ENCODE measurements around the gene FOXI3. TPM values are rescaled to one million over a fixed set of nuclear protein-coding genes. Genes with fewer than 3 reads are reported as not detected.

The FOXI3 gene
- total and polyA plus RNA-seq, 9 of the 15 experiments (the other 6 are each of a cell fraction or from before 2014, with no cell fraction given) = not detected

DNA sequence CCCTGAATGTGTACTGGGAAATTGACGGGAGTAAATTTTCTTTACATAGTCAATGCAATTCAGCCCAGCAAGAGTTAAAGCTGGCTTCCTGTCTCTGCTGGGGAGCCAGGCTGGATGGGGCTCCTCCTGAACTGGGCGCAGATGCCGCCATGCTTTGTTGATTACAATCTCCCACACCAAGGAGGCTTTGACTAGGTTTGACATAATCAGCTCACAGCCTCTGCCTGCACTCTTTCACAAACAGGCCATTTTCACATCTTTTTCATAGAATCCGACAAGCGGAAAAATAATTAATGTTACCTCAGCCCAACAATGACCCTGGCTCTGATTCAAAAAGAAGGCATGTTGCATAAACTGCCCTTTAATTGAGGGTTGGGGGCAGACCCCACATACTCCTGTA lies 54.3 kb downstream of the FOXI3 start:
- in situ Hi-C loops (cut with MboI) (no loop called here), intact Hi-C loops (cut with micrococcal nuclease) (no loop called here)
- Histone ChIP-seq H4K20me1 (replicated peaks; ENCODE audit: control insufficient read depth, insufficient read depth, low read length) (no peaks in the 10 kb centered on the region), H3K4me3 (no peak overlapping the region), H3K9ac (ENCODE audit: insufficient read depth in 1 of 2, low read depth in 2 of 2, low read length in 2 of 2) (no peak overlapping the region), H3K27ac (ENCODE audit: extremely low read depth, low read depth, low read length) (no peak overlapping the region), H3K36me3 (ENCODE audit: control insufficient read depth, insufficient read depth, low read length) (no peaks in the 10 kb centered on the region), H3K27me3 (ENCODE audit: control insufficient read depth in 2 of 2, insufficient read depth in 2 of 2, low read length in 2 of 2) (peaks cover 8 to 9% of the 10 kb centered on the region in 2 experiments; a peak in 4 of 5 replicates), H2AFZ (ENCODE audit: low read depth, low read length) (no peak overlapping the region), H3K79me2 (ENCODE audit: control insufficient read depth, insufficient read depth, low read length) (no peaks in the 10 kb centered on the region), H3K9me1 (ENCODE audit: control insufficient read depth, insufficient read depth, low read length) (no peaks in the 10 kb centered on the region), H3K9me3 (replicated peaks; ENCODE audit: control insufficient read depth, insufficient read depth, low read depth, low read length) (no peaks in the 10 kb centered on the region), H3K4me2 (ENCODE audit: insufficient read depth, low read length) (no peak overlapping the region), H3K4me1 (replicated peaks in 1 of 2; ENCODE audit: control insufficient read depth in 2 of 2, insufficient read depth in 2 of 2, low read length in 2 of 2) (no peaks in the 10 kb centered on the region)
- 20% methylated on average over 5 of the region's 5 CpGs for WGBS (ENCODE audit: insufficient coverage, low coverage, missing lambda C conversion rate)
- CTCF ChIA-PET (ENCODE audit: low intra/inter-chr PET ratio) = no interaction called here
- DNase-seq (ENCODE audit: extremely low read depth in 1 of 4, low spot score in 3 of 4) (no peak), FAIRE-seq (no peak), ATAC-seq (no peak)
- POLR2A ChIA-PET = no interaction called here
- no TSS peak for BruUV-seq (replicated peaks)
- no peak for TF ChIP-seq CCAR2 (IDR thresholded peaks at IDR 0.05; ENCODE audit: low read depth, low read length)
- TF ChIP-seq PHF20 (IDR thresholded peaks at IDR 0.05; ENCODE audit: partially characterized antibody) = no peak
- TF ChIP-seq POLR2AphosphoS2 (IDR thresholded peaks at IDR 0.05; ENCODE audit: low read length) = no peak
- TF ChIP-seq, protein P1, sequence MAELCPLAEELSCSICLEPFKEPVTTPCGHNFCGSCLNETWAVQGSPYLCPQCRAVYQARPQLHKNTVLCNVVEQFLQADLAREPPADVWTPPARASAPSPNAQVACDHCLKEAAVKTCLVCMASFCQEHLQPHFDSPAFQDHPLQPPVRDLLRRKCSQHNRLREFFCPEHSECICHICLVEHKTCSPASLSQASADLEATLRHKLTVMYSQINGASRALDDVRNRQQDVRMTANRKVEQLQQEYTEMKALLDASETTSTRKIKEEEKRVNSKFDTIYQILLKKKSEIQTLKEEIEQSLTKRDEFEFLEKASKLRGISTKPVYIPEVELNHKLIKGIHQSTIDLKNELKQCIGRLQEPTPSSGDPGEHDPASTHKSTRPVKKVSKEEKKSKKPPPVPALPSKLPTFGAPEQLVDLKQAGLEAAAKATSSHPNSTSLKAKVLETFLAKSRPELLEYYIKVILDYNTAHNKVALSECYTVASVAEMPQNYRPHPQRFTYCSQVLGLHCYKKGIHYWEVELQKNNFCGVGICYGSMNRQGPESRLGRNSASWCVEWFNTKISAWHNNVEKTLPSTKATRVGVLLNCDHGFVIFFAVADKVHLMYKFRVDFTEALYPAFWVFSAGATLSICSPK (IDR thresholded peaks at IDR 0.05; ENCODE audit: borderline replicate concordance) = no peak
- TF ChIP-seq XRCC3 (IDR thresholded peaks at IDR 0.05) = no peak
- TF ChIP-seq NFRKB (IDR thresholded peaks at IDR 0.05; ENCODE audit: low read depth) = no peak
- TF ChIP-seq RAD21 (CRISPR knock-in tag; conservative IDR thresholded peaks at IDR 0.05 in 1 of 2, IDR thresholded peaks at IDR 0.05 in 1 of 2) = no peak
- TF ChIP-seq POLR2H (tag; IDR thresholded peaks at IDR 0.05; ENCODE audit: low read depth) = no peak
- no peak for TF ChIP-seq STAT5B (CRISPR knock-in tag; IDR thresholded peaks at IDR 0.05)
- no peak for TF ChIP-seq REST (IDR thresholded peaks at IDR 0.05; ENCODE audit: borderline replicate concordance)
- TF ChIP-seq REST (CRISPR knock-in tag; IDR thresholded peaks at IDR 0.05; ENCODE audit: low read depth) = no peak
- TF ChIP-seq ADNP (tag; IDR thresholded peaks at IDR 0.05) = no peak
